Fibroblast of the conjunctiva (primary cell): ENCODE data around the gene ZFP62.
"Not testable (repeated sequence)": the region's sequence is repeated elsewhere in the genome, so short reads cannot be mapped to it uniquely, and the experiment has no call there.

Source experiments
- DNase-seq: peaks from one replicate; pipeline ENCODE4 v3.0.0-alpha.2; 2010; ENCODE audit warnings: low read depth

ZFP62 gene

GRCh38 chr5:180860887-180861822, at the start of gene ZFP62:
ZFP62 (minus strand) TSS chr5:180861276; CDS start chr5:180861219, 57 bp downstream.
- peak; percentile 76 for DNase-seq

GRCh38 chr5:180910735-180911134, 49.7 kb upstream of the ZFP62 start:
- DNase-seq: no peak

- DNase-seq: no peak
Observed at GRCh38 chr5:180910182-180910581, 49.1 kb upstream of the ZFP62 start.

- DNase-seq: no peak
Observed at GRCh38 chr5:180909782-180910181, 48.7 kb upstream of the ZFP62 start.

- no peak for DNase-seq
Observed at GRCh38 chr5:180908998-180909731, 48.1 kb upstream of the ZFP62 start.

- no peak for DNase-seq
Observed at GRCh38 chr5:180908400-180908799, 47.3 kb upstream of the ZFP62 start.

- no peak for DNase-seq
Observed at GRCh38 chr5:180901319-180902009, 40.4 kb upstream of the ZFP62 start.

- DNase-seq: no peak
Observed at GRCh38 chr5:180900178-180900577, 39.1 kb upstream of the ZFP62 start.

- DNase-seq: no peak
Observed at GRCh38 chr5:180898621-180899246, 37.7 kb upstream of the ZFP62 start, which contains the start of gene BTNL8. BTNL8 (plus strand) TSS chr5:180899159; CDS start chr5:180899311, 152 bp downstream.

- DNase-seq: not testable (repeated sequence)
Observed at GRCh38 chr5:180895330-180895729, 34.3 kb upstream of the ZFP62 start.

GRCh38 chr5:180889381-180889780, 28.3 kb upstream of the ZFP62 start:
- DNase-seq: no peak

GRCh38 chr5:180885845-180886529, 24.9 kb upstream of the ZFP62 start:
- DNase-seq: not testable (repeated sequence)

- DNase-seq: no peak
Observed at GRCh38 chr5:180875860-180876426, 14.9 kb upstream of the ZFP62 start.

- no peak for DNase-seq
Observed at GRCh38 chr5:180874804-180875582, 13.9 kb upstream of the ZFP62 start.

- no peak for DNase-seq
Observed at GRCh38 chr5:180873615-180874520, 12.8 kb upstream of the ZFP62 start.

- DNase-seq: no peak
Observed at GRCh38 chr5:180872419-180872818, 11.3 kb upstream of the ZFP62 start.

GRCh38 chr5:180870276-180871068, 9.4 kb upstream of the ZFP62 start:
- no peak for DNase-seq

GRCh38 chr5:180869587-180869986, 8.5 kb upstream of the ZFP62 start:
- DNase-seq: no peak
